Naive thymus-derived CD4-positive, alpha-beta T cell (primary cell): ENCODE results near the gene IGF2R. TPM values are rescaled to one million over a fixed set of nuclear protein-coding genes. Genes with fewer than 3 reads are reported as not detected.

ENCODE experiments used
- ATAC-seq: fragments of 150-1000 bp; cut with Tn5 transposase; 2 replicates; pipeline ENCODE4 v1.10.0; 2021; ENCODE audit warnings: mild to moderate bottlenecking, moderate library complexity
- CTCF ChIA-PET: fragments of 350-600 bp; sonication (Branson Sonifier 250); formaldehyde crosslinking; loops from one replicate; lab custom pipeline; 2021; ENCODE audit warnings: antibody characterized with exemption; lab: Charles Lee
- POLR2A ChIA-PET: fragments of 350-600 bp; sonication (Branson Sonifier 250); formaldehyde crosslinking; loops from one replicate; lab custom pipeline; 2021; ENCODE audit warnings: antibody characterized with exemption, inconsistent platforms; lab: Charles Lee
- DNase-seq, 9 donors: peaks; one replicate each; pipeline versions ENCODE4 v3.0.0 to v3.0.0-alpha.2; 2020 to 2022; ENCODE audit warnings: mixed read lengths in 1 of 9
- H3K27ac ChIP-seq: one replicate; pipeline ENCODE4 v1.7.0; 2013; ENCODE audit warnings: mild to moderate bottlenecking, low read depth, low read length, moderate library complexity
- H3K27me3 ChIP-seq, 2 donors: one replicate each; pipeline ENCODE4 v1.7.0; 2013; ENCODE audit warnings: low read length in 2 of 2, mild to moderate bottlenecking in 2 of 2, moderate library complexity in 2 of 2; ENCODE audit not compliant: control insufficient read depth in 2 of 2, insufficient read depth in 2 of 2
- H3K36me3 ChIP-seq, 3 experiments: 1 replicate in 2 of 3; 2 replicates in 1 of 3; pipeline ENCODE4 v1.7.0; 2013; ENCODE audit warnings: low read length in 3 of 3, mild to moderate bottlenecking in 3 of 3, moderate library complexity in 1 of 3; ENCODE audit not compliant: insufficient read depth in 3 of 3, control insufficient read depth in 2 of 3
- H3K4me1 ChIP-seq, 2 donors: one replicate each; pipeline ENCODE4 v1.7.0; 2013; ENCODE audit warnings: low read length in 2 of 2, mild to moderate bottlenecking in 2 of 2, moderate library complexity in 1 of 2; ENCODE audit not compliant: control insufficient read depth in 2 of 2, insufficient read depth in 2 of 2
- H3K4me3 ChIP-seq: 2 replicates; pipeline ENCODE4 v1.7.0; 2013; ENCODE audit warnings: mild to moderate bottlenecking, low read length
- H3K9me3 ChIP-seq, 3 experiments: 1 replicate in 2 of 3; 2 replicates in 1 of 3; pipeline ENCODE4 v1.7.0; 2013; ENCODE audit warnings: low read length in 3 of 3; ENCODE audit not compliant: control insufficient read depth in 2 of 3
- H3K27ac Mint-ChIP-seq, 9 donors: one replicate each; pipeline ENCODE4 v1.8.0; 2020 to 2022; ENCODE audit warnings: mixed read lengths in 9 of 9, mild to moderate bottlenecking in 8 of 9, moderate library complexity in 5 of 9, inconsistent platforms in 2 of 9
- H3K27me3 Mint-ChIP-seq, 5 donors: one replicate each; pipeline ENCODE4 v1.8.0; 2021 to 2022; ENCODE audit warnings: mixed read lengths in 5 of 5, mild to moderate bottlenecking in 1 of 5
- H3K36me3 Mint-ChIP-seq, 5 donors: one replicate each; pipeline ENCODE4 v1.8.0; 2020 to 2022; ENCODE audit warnings: mixed read lengths in 5 of 5, mild to moderate bottlenecking in 3 of 5, inconsistent platforms in 1 of 5
- H3K4me1 Mint-ChIP-seq, 7 donors: one replicate each; pipeline ENCODE4 v1.8.0; 2020 to 2022; ENCODE audit warnings: mixed read lengths in 7 of 7, mild to moderate bottlenecking in 3 of 7, inconsistent platforms in 1 of 7
- H3K4me3 Mint-ChIP-seq, 10 donors: one replicate each; pipeline ENCODE4 v1.8.0; 2020 to 2022; ENCODE audit warnings: mild to moderate bottlenecking in 10 of 10, mixed read lengths in 10 of 10, moderate library complexity in 6 of 10, inconsistent platforms in 2 of 10
- H3K9me3 Mint-ChIP-seq, 11 donors: one replicate each; pipeline ENCODE4 v1.8.0; 2020 to 2022; ENCODE audit warnings: mixed read lengths in 11 of 11, mild to moderate bottlenecking in 4 of 11, inconsistent platforms in 1 of 11, moderate library complexity in 1 of 11
- intact Hi-C, 2 donors: fragments of 100-400 bp; cut with micrococcal nuclease; formaldehyde crosslinking; loops; one replicate each; pipeline ENCODE4 v1.15.1; 2023
- polyA plus RNA-seq, 2 donors: library from polyadenylated mRNA; unstranded; fragments of 300-500 nt; fragmentation: Illumina TruSeq; gene quantifications; one replicate each; pipeline ENCODE4 v1.2.3, GENCODE V29; 2021
- total RNA-seq, 6 experiments: library from RNA in 5 of 6; stranded (reverse) in 5 of 6; gene quantifications; 1 replicate in 5 of 6; 2 replicates in 1 of 6; pipeline ENCODE4 v1.2.3 and lab custom pipeline; 2021 to 2026

Gene IGF2R
- total and polyA plus RNA-seq, 7 experiments from 2014 or later, result 8.7 to 79.2 (median 70.4) TPM

DNA sequence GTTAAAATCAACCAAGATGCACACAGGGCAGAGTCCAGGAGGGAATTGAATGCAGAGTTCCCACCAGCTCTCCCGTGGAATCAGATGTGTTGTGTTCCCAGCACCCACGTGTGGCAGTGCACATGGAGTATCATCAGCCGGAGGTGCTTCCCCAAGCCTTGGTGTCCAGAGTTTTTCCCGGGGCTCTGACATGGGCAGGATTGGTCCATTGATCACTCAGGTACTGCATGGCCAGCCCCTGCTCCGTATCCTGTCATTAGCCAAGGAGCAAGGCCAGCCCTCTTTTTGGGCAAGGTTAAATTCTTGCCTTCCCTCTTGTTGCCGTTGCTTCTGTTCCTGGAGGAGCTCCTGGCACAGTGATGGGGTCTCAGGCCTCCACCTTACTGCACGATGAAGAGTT lies 124.2 kb downstream of the IGF2R start:
- H3K4me3 Mint-ChIP-seq, result no peak overlapping the region
- intact Hi-C loops, result no loop called here
- H3K9me3 Mint-ChIP-seq, result no peaks in the 10 kb centered on the region
- no peaks in the 10 kb centered on the region for H3K27me3 Mint-ChIP-seq
- no peak for DNase-seq
- H3K4me3 ChIP-seq, result no peak overlapping the region
- no peak overlapping the region for H3K27ac ChIP-seq
- peaks cover 17 to 93% (median 39%) of the 10 kb centered on the region in 3 experiments for H3K36me3 ChIP-seq
- H3K27ac Mint-ChIP-seq, result no peak overlapping the region
- POLR2A ChIA-PET, result no interaction called here
- no peak for ATAC-seq
- CTCF ChIA-PET, result no interaction called here
- H3K27me3 ChIP-seq, result no peaks in the 10 kb centered on the region
- no peaks in the 10 kb centered on the region for H3K4me1 ChIP-seq
- peaks cover 28 to 78% (median 43%) of the 10 kb centered on the region in 5 donors for H3K36me3 Mint-ChIP-seq
- no peaks in the 10 kb centered on the region for H3K9me3 ChIP-seq
- peaks cover 0 to 3% (median 0%) of the 10 kb centered on the region in 7 donors for H3K4me1 Mint-ChIP-seq

DNA sequence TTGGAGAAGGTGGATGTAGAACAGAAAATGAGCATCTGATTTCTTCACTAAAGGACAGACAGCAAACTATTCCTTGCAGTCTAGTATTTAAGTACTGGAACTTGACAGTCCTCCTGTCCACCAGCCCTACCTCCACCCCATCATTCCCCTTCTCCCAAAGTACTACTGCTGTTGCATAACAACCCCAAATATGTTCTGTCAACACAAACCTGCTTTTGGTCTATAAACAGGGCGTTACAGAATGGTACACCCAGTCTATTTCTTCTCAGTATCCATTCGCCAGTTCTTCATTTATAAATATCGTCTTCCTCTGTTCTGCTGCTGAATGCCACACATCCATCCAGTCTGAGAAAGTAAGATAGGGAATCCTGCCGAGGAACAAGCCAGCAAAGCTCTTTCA lies 125.1 kb downstream of the IGF2R start:
- Histone ChIP-seq H3K36me3 (peaks cover 16 to 84% (median 39%) of the 10 kb centered on the region in 3 experiments), H3K4me3 (no peak overlapping the region), H3K27me3 (no peaks in the 10 kb centered on the region), H3K9me3 (no peaks in the 10 kb centered on the region), H3K4me1 (no peaks in the 10 kb centered on the region), H3K27ac (no peak overlapping the region)
- DNase-seq (no peak), ATAC-seq (no peak)
- POLR2A ChIA-PET, result no interaction called here
- H3K4me1 Mint-ChIP-seq, result peaks cover 0 to 6% (median 0%) of the 10 kb centered on the region in 7 donors
- H3K9me3 Mint-ChIP-seq, result no peaks in the 10 kb centered on the region
- peaks cover 31 to 80% (median 44%) of the 10 kb centered on the region in 5 donors for H3K36me3 Mint-ChIP-seq
- H3K27me3 Mint-ChIP-seq, result no peaks in the 10 kb centered on the region
- intact Hi-C loops, result no loop called here
- peak overlapping the region in 2 of 9 donors; percentile 36 to 40 for H3K27ac Mint-ChIP-seq
- CTCF ChIA-PET, result no interaction called here
- H3K4me3 Mint-ChIP-seq, result no peak overlapping the region

DNA sequence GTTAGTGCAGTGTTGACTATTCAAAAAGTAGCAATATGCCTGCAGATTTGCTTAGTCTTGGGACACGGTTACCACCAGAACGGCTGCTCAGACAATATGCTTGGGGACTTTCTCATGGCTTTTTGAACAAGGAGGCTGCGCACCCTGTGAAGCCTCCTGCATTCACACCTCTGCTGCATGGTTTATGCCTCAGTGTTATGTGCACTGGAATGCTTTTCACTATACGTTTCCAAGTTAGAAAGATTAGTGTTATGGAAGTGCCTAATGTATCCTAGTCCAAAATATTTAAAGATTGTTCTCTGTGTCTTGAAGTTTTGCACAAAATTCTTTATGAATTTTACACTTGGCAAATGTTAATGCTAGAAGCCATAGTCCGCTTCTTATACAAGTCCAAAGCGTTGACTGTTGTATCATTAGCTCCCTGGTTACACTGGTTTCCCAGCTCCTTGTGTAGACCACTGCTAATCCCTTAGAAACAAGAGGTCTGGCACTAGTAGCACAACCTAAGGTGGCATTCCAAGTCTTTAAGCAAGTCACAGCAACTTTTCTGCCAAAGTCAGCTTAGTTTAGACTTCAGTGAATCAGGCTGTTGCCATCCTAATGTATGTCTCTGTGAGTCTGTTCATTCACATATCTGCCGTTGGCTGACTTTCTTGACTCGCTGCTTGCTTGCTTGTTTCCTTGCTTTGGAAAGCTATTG lies 126.4 kb downstream of the IGF2R start:
- Mint-ChIP-seq H3K27ac (peak overlapping the region in 1 of 9 donors; percentile 40), H3K9me3 (no peaks in the 10 kb centered on the region), H3K4me3 (no peak overlapping the region), H3K27me3 (no peaks in the 10 kb centered on the region), H3K36me3 (peaks cover 25 to 68% (median 35%) of the 10 kb centered on the region in 5 donors), H3K4me1 (peaks cover 0 to 15% (median 9%) of the 10 kb centered on the region in 7 donors)
- H3K27ac ChIP-seq, result no peak overlapping the region
- DNase-seq (no peak), ATAC-seq (no peak)
- no peaks in the 10 kb centered on the region for H3K27me3 ChIP-seq
- no peak overlapping the region for H3K4me3 ChIP-seq
- no peaks in the 10 kb centered on the region for H3K9me3 ChIP-seq
- POLR2A ChIA-PET, result no interaction called here
- CTCF ChIA-PET, result interaction anchor here (0.6 kb wide), 1 partner anchor 140 kb away, joined by 3 read pairs; no protein-coding TSS in a partner anchor
- H3K4me1 ChIP-seq, result no peaks in the 10 kb centered on the region
- intact Hi-C loops, result no loop called here
- peaks cover 4 to 70% (median 26%) of the 10 kb centered on the region in 3 experiments for H3K36me3 ChIP-seq

DNA sequence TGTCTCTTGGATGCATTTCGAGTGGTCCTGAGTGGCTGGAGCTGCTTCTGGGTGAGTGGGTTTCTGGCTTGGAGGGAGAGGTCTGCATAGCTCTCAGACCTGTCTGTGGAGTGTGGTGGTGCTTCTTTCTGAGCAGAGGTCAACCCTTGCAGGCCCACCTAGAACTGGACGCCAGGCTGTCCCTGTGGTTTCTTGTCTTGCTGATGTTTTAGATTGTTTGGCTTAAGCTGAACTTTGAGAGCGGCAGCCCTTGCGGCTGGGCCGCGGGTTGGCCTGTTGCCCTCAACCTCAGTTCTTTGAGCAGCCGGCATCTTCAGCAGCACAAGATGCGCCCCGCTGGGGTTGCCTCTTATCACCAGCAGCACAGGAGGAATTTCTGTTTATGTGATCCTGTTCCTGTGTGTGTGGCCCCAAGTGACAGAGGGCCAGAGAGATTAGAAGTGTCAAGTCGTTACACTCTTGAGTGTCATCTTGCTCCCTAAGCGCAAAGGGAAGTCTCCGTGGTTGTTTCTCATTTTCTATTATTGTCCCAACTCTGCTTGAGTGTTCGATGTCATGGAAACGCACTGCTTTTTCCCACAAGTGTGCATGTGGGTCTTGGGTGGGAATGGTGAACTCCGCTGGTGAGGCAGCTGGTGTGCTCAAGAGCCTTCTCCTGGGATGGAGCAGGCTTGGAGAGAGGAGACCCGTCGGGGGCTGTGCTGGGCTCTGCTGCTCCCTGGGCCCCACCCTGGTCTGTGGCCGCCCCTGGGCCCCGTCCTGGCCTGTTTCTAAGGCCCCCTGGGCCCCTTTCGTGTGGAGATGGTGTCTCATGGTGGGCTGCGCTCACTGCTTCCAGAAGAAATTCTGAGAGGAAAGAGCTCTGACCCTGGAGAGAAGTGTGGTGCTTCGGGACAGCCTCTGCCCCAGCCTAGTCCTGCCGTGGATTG lies 132.7 kb downstream of the IGF2R start:
- no peak overlapping the region for H3K4me3 ChIP-seq
- DNase-seq, result no peak
- no peaks in the 10 kb centered on the region for H3K27me3 Mint-ChIP-seq
- intact Hi-C loops, result no loop called here
- peaks cover 0 to 27% (median 16%) of the 10 kb centered on the region in 7 donors for H3K4me1 Mint-ChIP-seq
- no peaks in the 10 kb centered on the region for H3K27me3 ChIP-seq
- H3K36me3 Mint-ChIP-seq, result peaks cover 18 to 60% (median 34%) of the 10 kb centered on the region in 5 donors
- ATAC-seq, result peak; percentile 32
- no peak overlapping the region for H3K27ac ChIP-seq
- H3K9me3 Mint-ChIP-seq, result no peaks in the 10 kb centered on the region
- H3K27ac Mint-ChIP-seq, result peak overlapping the region in 3 of 9 donors; percentile 20 to 75 (median 73)
- ChIA-PET POLR2A (no interaction called here), CTCF (no interaction called here)
- H3K4me1 ChIP-seq, result no peaks in the 10 kb centered on the region
- H3K4me3 Mint-ChIP-seq, result no peak overlapping the region
- H3K36me3 ChIP-seq, result peaks cover 4 to 62% (median 4%) of the 10 kb centered on the region in 3 experiments
- H3K9me3 ChIP-seq, result no peaks in the 10 kb centered on the region

DNA sequence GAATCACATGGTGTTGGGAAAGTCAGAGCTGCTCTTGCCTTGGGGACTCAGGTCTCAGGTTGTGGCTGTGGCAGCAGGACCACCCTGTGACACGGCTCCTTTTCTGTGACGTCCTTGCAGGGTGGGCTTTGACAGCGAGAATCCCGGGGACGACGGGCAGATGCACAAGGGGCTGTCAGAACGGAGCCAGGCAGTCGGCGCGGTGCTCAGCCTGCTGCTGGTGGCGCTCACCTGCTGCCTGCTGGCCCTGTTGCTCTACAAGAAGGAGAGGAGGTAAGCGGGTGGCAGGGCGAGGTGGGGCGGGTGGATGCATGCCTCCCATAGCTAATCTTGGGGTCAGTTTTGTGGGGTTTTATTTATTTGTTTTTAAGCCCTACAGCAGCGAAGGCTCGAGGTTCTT lies 133.5 kb downstream of the IGF2R start:
- H3K36me3 Mint-ChIP-seq, result peaks cover 13 to 59% (median 31%) of the 10 kb centered on the region in 5 donors
- Histone ChIP-seq H3K36me3 (peaks cover 4 to 55% (median 4%) of the 10 kb centered on the region in 3 experiments), H3K27ac (no peak overlapping the region), H3K4me3 (no peak overlapping the region), H3K27me3 (no peaks in the 10 kb centered on the region), H3K9me3 (no peaks in the 10 kb centered on the region), H3K4me1 (no peaks in the 10 kb centered on the region)
- no peak overlapping the region for H3K27ac Mint-ChIP-seq
- no peak for DNase-seq
- ATAC-seq, result no peak
- H3K27me3 Mint-ChIP-seq, result no peaks in the 10 kb centered on the region
- ChIA-PET POLR2A (no interaction called here), CTCF (interaction anchor here (0.7 kb wide), 1 partner anchor 315 kb away, joined by 3 read pairs; no protein-coding TSS in a partner anchor)
- H3K4me3 Mint-ChIP-seq, result no peak overlapping the region
- peaks cover 0 to 27% (median 17%) of the 10 kb centered on the region in 7 donors for H3K4me1 Mint-ChIP-seq
- no peaks in the 10 kb centered on the region for H3K9me3 Mint-ChIP-seq
- intact Hi-C loops, result no loop called here

DNA sequence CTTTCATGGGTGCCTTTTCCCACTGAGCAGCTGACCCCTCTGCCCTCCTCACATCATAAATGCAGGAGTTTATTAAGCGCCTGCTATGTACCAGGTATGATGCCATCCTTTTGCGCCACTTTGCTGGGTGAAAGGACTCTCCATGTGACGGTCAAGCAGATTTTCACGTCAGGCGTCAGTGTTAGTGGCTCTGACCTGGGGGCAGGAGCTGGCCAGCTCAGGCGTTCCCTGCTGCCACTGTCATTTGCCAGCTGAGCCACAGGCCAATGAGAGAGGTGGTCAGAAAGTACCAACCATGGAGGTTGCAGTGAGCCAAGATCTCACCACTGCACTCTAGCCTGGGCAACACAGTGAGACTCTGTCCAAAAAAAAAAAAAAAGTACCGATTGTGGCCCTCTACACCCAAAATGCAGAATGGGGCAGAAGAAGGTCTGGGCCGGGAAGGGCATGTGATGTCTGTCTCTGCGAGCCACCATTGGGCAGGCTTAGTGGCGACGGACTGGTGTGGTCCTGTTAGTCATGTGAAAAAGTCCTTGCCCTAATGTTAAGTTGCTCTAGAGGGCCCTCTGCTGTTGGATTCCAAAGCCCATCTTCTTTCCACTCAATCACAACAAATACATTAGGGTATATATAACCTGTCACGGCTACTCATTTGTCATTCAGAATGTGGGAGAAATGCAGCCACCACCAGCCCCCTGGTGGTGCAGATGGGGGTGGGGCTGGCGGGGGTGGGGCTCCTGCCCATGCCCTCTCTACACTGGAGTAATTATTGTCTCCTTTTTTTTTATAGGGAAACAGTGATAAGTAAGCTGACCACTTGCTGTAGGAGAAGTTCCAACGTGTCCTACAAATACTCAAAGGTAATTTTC lies 134.3 kb downstream of the IGF2R start:
- Mint-ChIP-seq H3K36me3 (peaks cover 11 to 57% (median 28%) of the 10 kb centered on the region in 5 donors), H3K4me1 (peaks cover 4 to 34% (median 22%) of the 10 kb centered on the region in 7 donors), H3K9me3 (no peaks in the 10 kb centered on the region), H3K27ac (peak overlapping the region in 2 of 9 donors; percentile 12 to 19), H3K27me3 (no peaks in the 10 kb centered on the region), H3K4me3 (no peak overlapping the region)
- Histone ChIP-seq H3K36me3 (peaks cover 0 to 48% (median 4%) of the 10 kb centered on the region in 3 experiments), H3K9me3 (no peaks in the 10 kb centered on the region), H3K4me3 (no peak overlapping the region), H3K27me3 (no peaks in the 10 kb centered on the region), H3K27ac (no peak overlapping the region), H3K4me1 (no peaks in the 10 kb centered on the region)
- ChIA-PET CTCF (interaction anchor here (0.7 kb wide), 1 partner anchor 316 kb away, joined by 3 read pairs; no protein-coding TSS in a partner anchor), POLR2A (no interaction called here)
- peak; percentile 55 for ATAC-seq
- peak in 2 of 9 donors; percentile 5 to 20 for DNase-seq
- intact Hi-C loops, result loop anchor here (1.0 kb wide), 3 partner anchors 240 to 412 kb away; partner anchors contain the start of gene MRPL18 (in 1 of the 2)
